T-helper 17 cell (primary cell): ENCODE data around the gene MMP7. TPM values are rescaled to one million over a fixed set of nuclear protein-coding genes. Genes with fewer than 3 reads are reported as not detected.

Experiments used
- ATAC-seq: fragments of 150-1000 bp; cut with Tn5 transposase; 2 replicates; pipeline ENCODE4 v1.10.0; 2021; ENCODE audit warnings: mild to moderate bottlenecking, moderate library complexity
- DNase-seq, 3 donors: peaks; one replicate each; pipeline versions ENCODE4 v3.0.0 to v3.0.0-alpha.2; 2020 to 2021
- H3K9me3 ChIP-seq: one replicate; pipeline ENCODE4 v1.7.0; 2013; ENCODE audit warnings: low read length, mild to moderate bottlenecking; ENCODE audit not compliant: control insufficient read depth, poor library complexity, severe bottlenecking
- H3K27ac Mint-ChIP-seq: one replicate; pipeline ENCODE4 v1.8.0; 2022; ENCODE audit warnings: mild to moderate bottlenecking, moderate library complexity, mixed read lengths
- H3K27me3 Mint-ChIP-seq: one replicate; pipeline ENCODE4 v1.8.0; 2022; ENCODE audit warnings: mixed read lengths
- H3K36me3 Mint-ChIP-seq: one replicate; pipeline ENCODE4 v1.8.0; 2022; ENCODE audit warnings: low read depth, mixed read lengths
- H3K4me1 Mint-ChIP-seq: one replicate; pipeline ENCODE4 v1.8.0; 2022; ENCODE audit warnings: mild to moderate bottlenecking, mixed read lengths
- H3K4me3 Mint-ChIP-seq: one replicate; pipeline ENCODE4 v1.8.0; 2022; ENCODE audit warnings: mild to moderate bottlenecking, moderate library complexity, mixed read lengths
- total RNA-seq, 4 donors: library from RNA in 2 of 4; stranded (reverse) in 2 of 4; gene quantifications; one replicate each; pipeline ENCODE4 v1.2.3 and lab custom pipeline; 2022 to 2026

MMP7 gene
- total RNA-seq, 2 donors from 2014 or later, result not detected

DNA sequence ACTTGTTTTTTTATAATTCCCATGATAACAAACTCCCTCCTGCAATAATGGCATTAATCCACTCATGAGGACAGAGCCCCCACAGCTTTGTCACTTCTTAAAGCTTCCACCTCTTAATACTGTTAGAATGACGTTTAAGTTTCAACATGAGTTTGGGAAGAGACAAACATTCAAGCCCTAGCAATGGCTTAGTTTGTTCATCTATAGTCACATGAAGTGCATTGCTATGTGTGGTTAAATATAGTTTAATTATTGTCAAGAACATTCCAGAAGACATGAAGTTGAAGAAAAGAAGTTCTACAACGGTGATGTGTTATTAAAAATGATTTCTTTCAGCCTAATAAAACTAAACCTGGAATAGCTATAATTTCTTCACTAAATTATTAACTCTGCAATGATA, 30.6 kb downstream of the MMP7 start:
- no peaks in the 10 kb centered on the region for H3K9me3 ChIP-seq
- peak overlapping the region; percentile 80 for H3K27ac Mint-ChIP-seq
- H3K27me3 Mint-ChIP-seq, result peaks cover 42% of the 10 kb centered on the region
- H3K4me3 Mint-ChIP-seq, result no peak overlapping the region
- H3K4me1 Mint-ChIP-seq, result peaks cover 5% of the 10 kb centered on the region
- DNase-seq (no peak), ATAC-seq (no peak)
- H3K36me3 Mint-ChIP-seq, result peaks cover 3% of the 10 kb centered on the region

DNA sequence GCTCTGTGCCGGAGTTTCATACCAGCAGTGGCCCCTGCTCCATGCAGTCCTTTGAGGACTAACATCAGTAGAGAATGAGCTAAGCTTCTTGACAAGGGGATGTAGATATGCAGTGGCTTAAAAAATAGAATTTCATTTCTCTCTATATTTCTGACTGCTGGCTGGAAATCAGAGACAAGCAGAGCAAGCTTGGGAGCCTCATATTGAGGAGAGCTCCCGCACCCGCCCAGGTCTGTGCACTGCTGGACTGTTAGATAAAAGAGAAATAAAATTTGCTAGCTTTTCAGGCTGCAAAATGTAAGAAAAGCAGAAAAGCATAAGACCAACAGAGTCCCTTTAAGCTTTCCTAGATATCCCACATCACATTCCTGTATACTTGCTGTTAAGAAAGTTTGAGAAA, 31.4 kb downstream of the MMP7 start:
- no peak overlapping the region for H3K4me3 Mint-ChIP-seq
- DNase-seq (no peak), ATAC-seq (no peak)
- H3K4me1 Mint-ChIP-seq, result peaks cover 5% of the 10 kb centered on the region
- H3K36me3 Mint-ChIP-seq, result peaks cover 3% of the 10 kb centered on the region
- peaks cover 41% of the 10 kb centered on the region for H3K27me3 Mint-ChIP-seq
- H3K9me3 ChIP-seq, result no peaks in the 10 kb centered on the region
- peak overlapping the region; percentile 80 for H3K27ac Mint-ChIP-seq

DNA sequence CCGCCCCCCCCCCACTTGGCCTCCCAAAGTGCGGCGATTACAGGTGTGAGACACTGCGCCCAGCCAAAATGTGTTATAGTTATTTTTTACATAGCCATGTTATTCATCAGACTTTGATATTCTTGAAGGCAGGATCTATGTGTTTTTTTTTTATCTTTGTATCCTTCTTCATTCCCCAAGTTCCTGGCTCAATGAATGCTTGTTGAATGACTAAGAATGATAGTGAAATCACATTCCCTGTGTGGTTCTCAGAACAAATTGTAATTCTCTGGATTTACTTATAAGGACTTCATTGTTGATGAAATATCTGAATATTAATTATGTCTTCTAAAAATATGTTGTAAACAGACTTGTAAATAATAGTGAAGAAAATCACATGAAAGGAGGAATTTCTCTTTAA, 33.5 kb downstream of the MMP7 start:
- Mint-ChIP-seq H3K27me3 (peaks cover 31% of the 10 kb centered on the region), H3K4me3 (no peak overlapping the region), H3K27ac (no peak overlapping the region), H3K36me3 (peaks cover 3% of the 10 kb centered on the region), H3K4me1 (peaks cover 5% of the 10 kb centered on the region)
- no peak for DNase-seq
- ATAC-seq, result no peak
- H3K9me3 ChIP-seq, result no peaks in the 10 kb centered on the region

DNA sequence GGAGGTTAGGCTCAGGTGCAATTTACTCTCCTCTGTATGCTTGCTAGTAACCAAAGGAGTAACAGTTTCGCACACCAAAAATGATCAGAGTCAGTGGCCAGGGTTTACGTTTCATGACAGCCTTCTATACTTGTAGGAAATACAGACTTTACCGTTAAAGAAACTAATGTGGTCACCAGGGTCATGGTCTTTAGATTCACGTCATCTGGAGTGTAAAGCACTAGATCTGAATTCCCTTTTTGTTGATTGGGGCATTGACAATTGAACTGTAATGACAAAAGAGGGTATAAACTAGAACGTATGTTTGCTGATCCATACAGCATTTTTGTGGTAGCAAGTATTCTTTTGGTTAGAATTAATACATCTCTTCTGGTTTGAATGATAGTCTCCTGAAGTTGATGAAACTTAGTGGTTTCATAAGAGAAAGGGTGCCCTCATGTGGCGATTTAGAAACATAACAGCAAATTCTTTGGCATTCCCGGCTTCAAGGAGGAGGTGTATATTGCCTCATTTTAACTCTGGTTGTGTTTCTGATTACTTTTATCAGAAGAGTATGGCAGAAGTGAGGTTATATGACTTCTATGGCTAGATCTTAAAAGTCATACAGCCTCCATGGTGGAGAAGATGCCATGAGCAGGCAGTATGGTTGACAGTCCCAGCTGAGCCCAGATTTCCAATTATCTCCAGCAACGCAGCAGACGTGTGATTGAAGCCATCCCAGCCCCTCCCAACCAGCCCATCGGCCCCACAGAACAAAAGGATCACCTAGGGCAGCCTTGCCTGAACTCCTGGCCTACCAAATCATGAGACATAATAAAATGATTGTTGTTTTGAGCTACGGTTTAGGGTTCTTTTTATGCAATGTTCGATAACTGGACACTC, 35.1 kb downstream of the MMP7 start:
- no peak overlapping the region for H3K4me3 Mint-ChIP-seq
- DNase-seq (peak in 1 of 3 donors; percentile 18), ATAC-seq (peak; percentile 85)
- peaks cover 30% of the 10 kb centered on the region for H3K27me3 Mint-ChIP-seq
- peaks cover 5% of the 10 kb centered on the region for H3K4me1 Mint-ChIP-seq
- H3K36me3 Mint-ChIP-seq, result peaks cover 3% of the 10 kb centered on the region
- H3K27ac Mint-ChIP-seq, result no peak overlapping the region
- no peaks in the 10 kb centered on the region for H3K9me3 ChIP-seq

DNA sequence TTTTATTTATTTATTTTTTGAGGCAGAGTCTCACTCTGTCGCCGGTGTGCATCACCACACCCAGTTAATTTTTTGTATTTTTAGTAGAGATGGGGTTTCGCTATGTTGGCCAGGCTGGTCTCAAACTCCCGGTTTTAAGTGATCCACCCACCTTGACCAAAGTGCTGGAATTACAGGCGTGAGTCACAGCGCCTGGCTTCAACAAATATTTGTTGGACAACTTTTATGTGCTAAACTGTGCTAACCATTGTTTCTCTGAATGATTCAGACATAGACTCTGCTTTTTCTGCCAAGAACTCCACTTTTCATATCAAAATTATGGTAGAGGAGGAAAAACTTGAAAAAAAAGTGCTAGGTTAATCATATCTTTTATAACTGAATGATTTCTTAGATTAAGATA, 36.3 kb downstream of the MMP7 start:
- no peaks in the 10 kb centered on the region for H3K9me3 ChIP-seq
- Mint-ChIP-seq H3K27ac (no peak overlapping the region), H3K4me3 (no peak overlapping the region), H3K27me3 (peaks cover 23% of the 10 kb centered on the region), H3K36me3 (peaks cover 3% of the 10 kb centered on the region), H3K4me1 (peaks cover 5% of the 10 kb centered on the region)
- DNase-seq, result no peak
- no peak for ATAC-seq

DNA sequence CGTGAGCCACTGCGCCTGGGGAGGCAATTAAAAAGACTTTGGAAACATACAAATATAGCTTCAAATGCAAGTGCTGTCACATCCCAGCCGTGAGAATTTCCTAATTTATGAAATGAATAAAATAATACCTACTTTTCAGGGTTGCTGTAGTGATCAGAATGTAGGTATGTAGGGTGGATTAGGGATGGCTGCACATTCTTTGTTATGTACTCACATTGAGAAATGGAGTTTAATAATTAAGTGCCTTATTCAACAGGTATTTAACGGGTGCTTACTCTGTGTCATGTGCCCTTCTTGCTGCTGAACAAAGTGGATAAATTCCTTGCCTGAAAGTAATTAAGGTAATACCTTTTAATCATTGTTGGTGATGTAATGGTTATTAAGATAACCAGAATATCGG, 37.0 kb downstream of the MMP7 start:
- ATAC-seq, result no peak
- peaks cover 6% of the 10 kb centered on the region for H3K4me1 Mint-ChIP-seq
- no peaks in the 10 kb centered on the region for H3K9me3 ChIP-seq
- no peak for DNase-seq
- no peak overlapping the region for H3K4me3 Mint-ChIP-seq
- H3K27ac Mint-ChIP-seq, result no peak overlapping the region
- peaks cover 3% of the 10 kb centered on the region for H3K36me3 Mint-ChIP-seq
- H3K27me3 Mint-ChIP-seq, result peaks cover 17% of the 10 kb centered on the region

DNA sequence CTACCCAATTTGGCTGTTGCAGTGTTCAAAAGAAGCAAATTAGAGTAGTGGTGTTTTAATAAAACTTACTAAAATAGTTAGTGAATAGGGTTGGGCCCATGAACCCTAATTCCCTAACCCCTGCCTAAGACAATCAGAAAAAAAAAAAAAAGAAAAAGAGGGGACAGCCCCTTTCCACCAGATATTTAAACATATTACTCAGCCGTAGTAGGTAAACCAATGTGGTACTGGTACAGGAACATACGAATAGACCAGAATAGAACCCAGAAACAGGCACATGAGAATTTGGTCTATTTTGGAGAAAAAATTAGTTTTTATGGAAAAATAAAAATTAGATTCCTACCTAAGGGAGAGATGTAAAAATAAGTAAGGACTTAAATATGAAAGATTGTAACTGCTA, 38.6 kb downstream of the MMP7 start:
- H3K4me3 Mint-ChIP-seq, result no peak overlapping the region
- peaks cover 17% of the 10 kb centered on the region for H3K4me1 Mint-ChIP-seq
- H3K27ac Mint-ChIP-seq, result no peak overlapping the region
- DNase-seq (no peak), ATAC-seq (no peak)
- peaks cover 3% of the 10 kb centered on the region for H3K36me3 Mint-ChIP-seq
- H3K9me3 ChIP-seq, result no peaks in the 10 kb centered on the region
- peaks cover 17% of the 10 kb centered on the region for H3K27me3 Mint-ChIP-seq

DNA sequence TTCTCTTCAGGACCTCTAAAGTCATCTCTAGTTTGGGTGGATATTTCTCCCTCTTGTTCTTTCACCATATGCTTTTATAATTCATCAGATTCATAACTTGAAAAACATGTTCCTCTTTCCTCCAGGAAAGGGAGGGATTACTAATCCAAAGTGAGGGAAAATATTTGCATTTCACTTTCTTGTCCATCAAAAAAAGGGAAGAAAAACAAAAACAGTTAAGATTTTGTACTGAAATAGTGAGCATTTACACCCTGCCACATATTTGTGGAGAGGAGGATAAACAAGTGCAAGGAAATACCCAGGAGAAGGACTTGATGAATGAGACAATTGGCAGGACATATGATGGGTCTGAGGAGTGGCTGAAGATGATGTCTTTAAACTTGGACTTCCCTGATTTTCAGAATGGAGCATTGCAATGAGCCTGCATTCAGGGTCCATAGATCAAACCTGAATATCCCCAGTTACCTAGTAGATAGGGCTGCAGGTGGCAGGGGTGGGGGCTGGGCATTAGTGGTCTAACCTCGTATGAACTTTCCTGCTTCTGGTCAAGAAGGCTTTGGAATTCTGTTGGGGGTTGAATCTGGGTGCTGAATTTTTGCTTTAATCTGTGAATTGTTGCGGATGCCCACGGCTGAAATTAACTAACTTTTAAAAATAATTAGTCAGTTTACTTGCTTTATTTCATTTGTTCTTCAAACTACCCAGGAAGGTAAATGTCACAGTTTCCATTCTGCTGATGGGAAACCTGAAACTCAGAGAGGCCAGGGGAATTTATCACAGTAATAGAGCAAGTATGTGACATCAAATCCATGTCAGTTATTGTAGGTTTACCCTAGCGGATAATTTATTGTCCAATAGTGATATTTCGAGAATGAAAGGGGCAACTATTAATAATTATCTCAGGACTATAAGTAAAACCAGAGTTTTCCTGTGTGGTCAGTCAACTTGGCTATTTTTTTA, 41.1 kb downstream of the MMP7 start:
- H3K36me3 Mint-ChIP-seq, result no peaks in the 10 kb centered on the region
- H3K4me1 Mint-ChIP-seq, result peaks cover 14% of the 10 kb centered on the region
- ATAC-seq (no peak), DNase-seq (no peak)
- no peak overlapping the region for H3K27ac Mint-ChIP-seq
- no peak overlapping the region for H3K4me3 Mint-ChIP-seq
- H3K27me3 Mint-ChIP-seq, result peaks cover 8% of the 10 kb centered on the region
- no peaks in the 10 kb centered on the region for H3K9me3 ChIP-seq

DNA sequence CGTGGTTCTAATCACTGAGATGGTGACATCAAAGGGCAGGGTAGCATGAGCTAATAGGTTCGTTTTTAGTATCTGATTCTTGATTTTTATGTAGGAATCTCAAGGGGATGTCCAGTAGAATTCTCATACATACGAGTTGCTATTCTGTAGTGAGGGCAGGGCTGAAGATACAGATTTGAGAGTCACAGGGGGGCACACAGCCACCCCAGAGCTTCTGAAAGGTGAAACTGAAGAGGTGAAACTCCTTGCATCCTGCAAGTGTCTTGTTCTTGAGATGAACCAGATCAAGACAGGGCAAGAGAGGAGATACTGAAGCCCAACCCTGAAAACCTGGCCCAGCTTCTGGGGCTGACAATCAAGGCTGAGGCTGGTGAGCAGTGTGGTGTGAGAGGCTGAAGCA, 42.3 kb downstream of the MMP7 start:
- DNase-seq (no peak), ATAC-seq (no peak)
- no peaks in the 10 kb centered on the region for H3K9me3 ChIP-seq
- no peaks in the 10 kb centered on the region for H3K36me3 Mint-ChIP-seq
- H3K4me3 Mint-ChIP-seq, result no peak overlapping the region
- peak overlapping the region; percentile 41 for H3K27ac Mint-ChIP-seq
- H3K4me1 Mint-ChIP-seq, result peaks cover 18% of the 10 kb centered on the region
- H3K27me3 Mint-ChIP-seq, result peaks cover 8% of the 10 kb centered on the region

DNA sequence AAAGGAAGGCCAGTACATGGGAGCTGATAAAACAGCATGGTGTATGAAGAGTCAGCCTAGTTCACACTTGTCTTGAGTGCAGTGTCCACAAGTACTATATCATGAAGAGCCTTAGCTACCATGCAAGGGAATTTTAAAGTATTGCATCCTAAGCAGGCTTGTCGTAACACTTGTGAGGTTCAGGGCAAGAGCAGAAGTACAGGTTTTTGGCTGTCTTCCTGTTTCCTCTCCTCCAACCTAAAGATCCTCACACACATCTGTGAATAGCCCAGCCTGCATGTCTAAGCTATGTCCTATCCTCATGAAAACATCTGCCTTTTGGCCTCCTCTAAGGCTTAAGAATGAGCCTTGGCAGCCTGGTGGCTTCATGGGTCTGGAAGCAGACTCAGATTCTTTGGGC, 43.3 kb downstream of the MMP7 start:
- no peak for DNase-seq
- peaks cover 7% of the 10 kb centered on the region for H3K27me3 Mint-ChIP-seq
- H3K9me3 ChIP-seq, result no peaks in the 10 kb centered on the region
- H3K4me3 Mint-ChIP-seq, result no peak overlapping the region
- peaks cover 18% of the 10 kb centered on the region for H3K4me1 Mint-ChIP-seq
- no peak for ATAC-seq
- no peak overlapping the region for H3K27ac Mint-ChIP-seq
- H3K36me3 Mint-ChIP-seq, result no peaks in the 10 kb centered on the region

DNA sequence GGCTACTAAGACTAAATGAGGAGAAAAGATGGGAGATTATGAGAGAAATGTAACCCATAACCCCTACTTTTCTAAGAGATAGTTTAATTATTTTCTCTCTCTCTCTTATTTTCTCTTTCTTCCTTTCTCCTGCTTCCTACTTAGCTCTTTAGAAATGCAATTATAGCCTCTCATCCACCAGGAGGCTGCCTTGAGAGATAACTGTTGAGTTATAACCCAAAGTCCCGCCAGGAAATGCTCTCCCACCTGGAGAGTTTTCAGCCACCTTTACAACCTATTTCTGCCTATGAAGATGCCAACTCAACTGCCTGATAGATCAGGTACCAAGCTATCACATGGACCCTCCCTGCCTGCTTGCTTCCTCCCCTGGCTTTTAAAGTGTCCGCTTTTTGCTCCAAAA, 44.0 kb downstream of the MMP7 start:
- DNase-seq (no peak), ATAC-seq (no peak)
- Mint-ChIP-seq H3K27me3 (peaks cover under 1% of the 10 kb centered on the region), H3K4me1 (peaks cover 18% of the 10 kb centered on the region), H3K4me3 (no peak overlapping the region), H3K27ac (no peak overlapping the region), H3K36me3 (no peaks in the 10 kb centered on the region)
- no peaks in the 10 kb centered on the region for H3K9me3 ChIP-seq

DNA sequence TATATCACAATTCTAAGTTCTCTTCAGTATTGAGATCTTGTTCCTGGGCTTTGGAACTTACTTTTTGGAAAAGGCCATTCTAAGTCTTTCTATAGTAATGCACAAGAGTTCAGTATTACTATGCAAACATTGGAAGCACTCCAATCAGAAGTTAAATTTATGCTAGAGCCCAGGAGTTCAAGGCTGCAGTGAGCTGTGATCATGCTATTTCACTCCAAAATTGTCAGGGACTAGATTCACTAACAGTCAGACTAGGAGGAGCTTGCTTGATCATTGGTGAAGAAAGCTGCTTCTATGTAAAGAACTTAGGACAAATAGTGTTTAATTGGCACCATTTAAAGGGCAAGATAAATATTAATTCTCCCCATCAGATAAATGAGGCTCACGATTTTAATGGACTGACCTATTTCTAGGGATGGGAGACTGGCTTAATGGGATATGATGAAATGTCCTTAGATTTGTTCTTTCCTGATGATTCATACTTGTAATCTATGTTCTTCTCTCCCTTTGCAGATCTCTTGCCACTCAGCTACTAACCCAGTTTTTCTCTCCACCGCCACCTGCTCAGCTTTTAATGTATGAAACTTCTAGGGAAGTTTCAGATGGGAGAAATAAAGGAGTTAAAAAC, 45.3 kb downstream of the MMP7 start:
- Mint-ChIP-seq H3K36me3 (no peaks in the 10 kb centered on the region), H3K4me3 (no peak overlapping the region), H3K4me1 (peaks cover 23% of the 10 kb centered on the region), H3K27me3 (no peaks in the 10 kb centered on the region), H3K27ac (no peak overlapping the region)
- H3K9me3 ChIP-seq, result no peaks in the 10 kb centered on the region
- no peak for DNase-seq
- no peak for ATAC-seq

DNA sequence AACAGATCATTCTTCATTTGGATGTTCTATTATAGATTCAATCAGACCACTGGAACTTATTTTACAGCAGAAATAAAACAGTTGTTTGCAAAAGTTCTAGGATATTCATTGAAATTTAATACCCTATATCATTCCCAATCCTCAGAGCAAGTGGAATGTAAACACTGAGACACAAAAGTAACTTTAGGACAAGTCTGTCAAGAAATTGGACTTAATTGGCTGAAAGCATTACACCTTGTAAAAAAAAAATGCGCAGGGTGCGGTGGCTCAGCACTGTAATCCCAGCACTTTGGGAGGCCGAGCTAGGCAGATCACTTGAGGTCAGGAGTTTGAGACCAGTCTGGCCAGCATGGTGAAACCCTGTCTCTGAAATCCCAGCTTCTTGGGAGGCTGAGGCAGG, 48.1 kb downstream of the MMP7 start:
- H3K27ac Mint-ChIP-seq, result no peak overlapping the region
- ATAC-seq, result no peak

More for the DNA sequence above, 48.1 kb downstream of the MMP7 start:
- Mint-ChIP-seq H3K36me3 (no peaks in the 10 kb centered on the region), H3K4me3 (no peak overlapping the region), H3K4me1 (peaks cover 21% of the 10 kb centered on the region), H3K27me3 (no peaks in the 10 kb centered on the region)
- DNase-seq, result no peak
- no peaks in the 10 kb centered on the region for H3K9me3 ChIP-seq
